ENCODE measurements around the gene IPO13.
A peak's percentile ranks its signal among the peaks of the same experiment; 100 is the strongest.

IPO13 gene, protein sequence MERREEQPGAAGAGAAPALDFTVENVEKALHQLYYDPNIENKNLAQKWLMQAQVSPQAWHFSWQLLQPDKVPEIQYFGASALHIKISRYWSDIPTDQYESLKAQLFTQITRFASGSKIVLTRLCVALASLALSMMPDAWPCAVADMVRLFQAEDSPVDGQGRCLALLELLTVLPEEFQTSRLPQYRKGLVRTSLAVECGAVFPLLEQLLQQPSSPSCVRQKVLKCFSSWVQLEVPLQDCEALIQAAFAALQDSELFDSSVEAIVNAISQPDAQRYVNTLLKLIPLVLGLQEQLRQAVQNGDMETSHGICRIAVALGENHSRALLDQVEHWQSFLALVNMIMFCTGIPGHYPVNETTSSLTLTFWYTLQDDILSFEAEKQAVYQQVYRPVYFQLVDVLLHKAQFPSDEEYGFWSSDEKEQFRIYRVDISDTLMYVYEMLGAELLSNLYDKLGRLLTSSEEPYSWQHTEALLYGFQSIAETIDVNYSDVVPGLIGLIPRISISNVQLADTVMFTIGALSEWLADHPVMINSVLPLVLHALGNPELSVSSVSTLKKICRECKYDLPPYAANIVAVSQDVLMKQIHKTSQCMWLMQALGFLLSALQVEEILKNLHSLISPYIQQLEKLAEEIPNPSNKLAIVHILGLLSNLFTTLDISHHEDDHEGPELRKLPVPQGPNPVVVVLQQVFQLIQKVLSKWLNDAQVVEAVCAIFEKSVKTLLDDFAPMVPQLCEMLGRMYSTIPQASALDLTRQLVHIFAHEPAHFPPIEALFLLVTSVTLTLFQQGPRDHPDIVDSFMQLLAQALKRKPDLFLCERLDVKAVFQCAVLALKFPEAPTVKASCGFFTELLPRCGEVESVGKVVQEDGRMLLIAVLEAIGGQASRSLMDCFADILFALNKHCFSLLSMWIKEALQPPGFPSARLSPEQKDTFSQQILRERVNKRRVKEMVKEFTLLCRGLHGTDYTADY

DNA sequence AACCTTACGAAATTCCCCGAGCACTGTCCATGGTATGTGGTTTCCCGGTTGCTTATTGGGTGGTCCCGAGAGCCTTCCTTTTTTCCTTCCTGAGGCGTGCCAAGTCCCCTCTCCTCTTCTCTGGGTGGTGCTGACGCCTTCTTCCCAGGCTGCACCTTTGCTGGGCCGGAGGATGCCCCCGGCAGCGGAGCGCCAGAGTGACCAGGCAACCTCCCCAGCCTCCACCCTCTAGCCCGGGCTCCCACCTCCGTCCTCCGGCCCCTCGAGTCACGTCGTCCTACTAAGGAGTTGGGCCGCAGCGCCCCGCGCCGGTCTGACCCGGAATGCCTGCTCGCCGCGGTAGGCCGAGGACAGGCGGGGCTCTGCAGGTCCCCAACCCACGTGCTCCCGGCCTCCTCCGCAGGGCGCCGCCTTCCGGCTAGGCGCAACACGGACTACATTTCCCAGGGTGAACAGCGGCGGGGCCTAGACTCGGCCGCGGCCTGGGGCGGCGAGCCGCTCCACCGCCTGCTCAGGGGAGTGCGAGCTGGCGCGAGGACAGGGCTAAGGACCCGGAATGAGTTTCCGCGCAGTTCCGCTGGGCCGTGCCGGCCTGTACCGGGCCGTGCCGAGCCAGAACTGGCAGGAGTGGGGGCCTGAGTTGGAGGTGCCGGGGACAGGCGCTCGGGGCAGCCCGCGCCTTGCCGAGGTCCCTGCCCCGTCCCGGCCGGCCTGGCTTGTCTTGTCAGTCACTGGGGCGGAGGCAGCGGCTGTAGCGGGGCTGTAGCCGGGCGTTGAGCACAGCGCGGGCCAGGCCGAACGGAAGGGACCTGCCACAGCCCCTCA, at the start of gene IPO13:
Gene IPO13, plus strand, starts transcription at position 715 of the 825 bp plus-strand sequence. CDS start 651 bp downstream, outside the sequence.
- peak; percentile 90 to 93 for DNase-seq (ENCODE audit: extremely low read depth in 1 of 2, low read depth in 1 of 2)

GRCh38 chr1:43898981-43899380, 47.8 kb upstream of the IPO13 start:
- DNase-seq (ENCODE audit: extremely low read depth in 1 of 2, low read depth in 1 of 2) = no peak

GRCh38 chr1:43900386-43900785, 46.4 kb upstream of the IPO13 start:
- no peak for DNase-seq (ENCODE audit: extremely low read depth in 1 of 2, low read depth in 1 of 2)

DNA sequence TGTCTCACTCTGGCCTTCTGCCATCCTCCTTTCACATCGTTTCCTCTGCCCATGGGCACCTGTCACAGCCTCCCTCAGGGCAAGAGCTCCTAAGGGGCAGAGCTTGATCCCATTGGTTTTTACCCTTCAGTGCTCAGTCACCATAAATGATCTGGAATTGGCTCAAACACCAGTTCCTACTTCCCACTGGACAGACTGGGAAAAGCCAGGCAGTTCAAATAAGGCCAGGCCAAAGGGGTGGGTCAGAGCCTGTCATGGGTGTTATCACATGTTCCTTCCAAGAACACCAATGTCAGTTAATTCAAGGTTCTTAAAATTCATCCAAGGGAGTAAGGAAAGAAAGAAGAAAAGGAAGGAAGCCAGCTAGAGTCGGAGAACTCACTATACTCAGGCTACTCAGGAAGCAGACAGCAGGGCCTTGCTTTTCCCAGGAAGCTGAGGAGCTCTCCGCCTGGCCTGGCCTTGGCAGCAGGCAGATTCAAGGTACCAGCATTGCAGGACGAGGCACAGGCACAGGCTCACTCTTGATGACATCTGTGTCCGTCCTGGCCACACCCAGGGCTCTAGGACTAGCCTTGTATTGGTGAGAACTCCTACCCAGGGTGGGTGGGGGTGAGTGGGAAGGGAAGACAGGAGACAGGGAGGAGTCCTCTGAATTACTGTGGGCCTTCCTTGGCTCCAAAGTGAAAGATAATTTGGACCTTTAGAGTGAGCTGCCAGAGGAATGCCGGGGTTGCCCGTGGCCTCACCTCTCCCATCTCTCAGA, 45.4 kb upstream of the IPO13 start:
- DNase-seq (ENCODE audit: extremely low read depth in 1 of 2, low read depth in 1 of 2) = no peak

- DNase-seq (ENCODE audit: extremely low read depth in 1 of 2, low read depth in 1 of 2) = no peak
These were observed 44.5 kb upstream of the IPO13 start for GRCh38 chr1:43902058-43902831.

DNA sequence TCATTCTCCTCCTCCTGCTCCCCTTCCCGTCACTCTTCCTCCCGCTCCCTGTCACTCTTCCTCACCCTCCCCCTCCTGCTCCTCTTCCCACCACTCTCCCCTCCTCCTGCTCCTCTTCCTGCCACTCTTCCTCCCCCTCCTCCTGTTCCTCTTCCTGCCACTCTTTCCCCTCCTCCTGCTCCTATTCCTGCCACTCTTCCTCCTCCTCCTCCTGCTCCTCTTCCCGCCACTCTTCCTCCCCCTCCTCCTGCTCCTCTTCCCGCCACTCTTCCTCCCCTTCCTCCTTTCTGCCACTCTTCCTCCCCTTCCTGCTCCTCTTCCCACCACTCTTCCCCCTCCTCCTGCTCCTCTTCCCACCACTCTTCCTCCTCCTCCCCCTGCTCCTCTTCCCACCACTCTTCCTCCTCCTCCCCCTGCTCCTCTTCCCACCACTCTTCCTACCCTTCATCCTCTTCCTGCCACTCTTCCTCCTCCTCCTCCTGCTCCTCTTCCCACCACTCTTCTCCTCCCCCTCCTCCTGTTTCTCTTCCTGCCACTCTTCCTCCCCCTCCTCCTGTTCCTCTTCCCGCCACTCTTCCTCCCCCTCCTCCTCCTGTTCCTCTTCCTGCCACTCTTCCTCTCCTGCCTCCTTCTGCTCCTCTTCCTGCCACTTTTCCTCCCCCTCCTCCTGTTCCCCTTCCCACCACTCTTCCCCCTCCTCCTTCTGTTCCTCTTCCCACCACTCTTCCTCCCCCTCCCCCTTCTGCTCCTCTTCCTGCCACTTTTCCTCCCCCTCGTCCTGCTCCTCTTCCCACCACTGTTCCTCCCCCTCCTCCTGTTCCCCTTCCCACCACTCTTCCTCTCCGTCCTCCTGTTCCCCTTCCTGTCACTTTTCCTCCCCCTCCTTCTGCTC, 41.8 kb upstream of the IPO13 start:
- DNase-seq (ENCODE audit: extremely low read depth in 1 of 2, low read depth in 1 of 2) = no peak

DNA sequence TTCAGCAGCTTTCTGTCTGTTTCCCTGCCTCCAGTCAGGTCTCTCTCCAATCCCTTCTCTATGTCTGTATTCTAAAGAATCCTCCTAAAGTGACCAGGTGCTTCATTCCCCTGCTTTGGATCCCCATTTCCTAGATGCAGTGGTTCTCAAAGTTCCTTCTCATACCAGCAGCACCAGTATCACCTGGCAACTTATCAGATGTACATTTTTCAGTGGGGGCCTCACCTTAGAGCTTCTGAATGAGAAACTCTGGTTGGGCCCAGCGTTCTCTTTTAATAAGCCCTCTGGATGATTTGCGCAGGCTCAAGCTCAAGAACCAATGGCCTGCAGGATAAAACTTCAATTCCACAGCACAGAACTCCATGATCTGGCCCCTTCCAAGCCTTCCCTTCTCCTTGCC, 38.5 kb upstream of the IPO13 start:
- no peak for DNase-seq (ENCODE audit: extremely low read depth in 1 of 2, low read depth in 1 of 2)

- no peak for DNase-seq (ENCODE audit: extremely low read depth in 1 of 2, low read depth in 1 of 2)
These were observed 37.9 kb upstream of the IPO13 start for GRCh38 chr1:43908858-43909257.

DNA sequence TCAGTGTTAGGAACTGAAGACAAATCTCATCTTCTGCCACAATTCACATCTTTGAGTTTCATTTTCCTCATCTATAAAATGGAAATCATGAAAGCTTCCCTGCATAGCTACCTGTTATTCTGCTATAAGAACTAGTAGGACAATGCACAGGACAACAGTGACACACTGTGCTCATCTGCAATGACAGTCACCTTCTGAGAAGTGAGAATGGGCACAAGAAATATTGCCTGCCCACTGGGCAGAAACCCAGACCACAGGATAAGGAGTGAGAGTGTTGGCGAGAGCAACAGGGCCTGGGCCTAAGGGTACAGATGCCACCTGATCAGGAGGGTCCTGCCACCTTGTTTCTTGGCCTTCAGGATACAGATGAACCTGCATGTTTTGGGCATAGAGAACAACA, 36.4 kb upstream of the IPO13 start:
- no peak for DNase-seq (ENCODE audit: extremely low read depth in 1 of 2, low read depth in 1 of 2)

DNA sequence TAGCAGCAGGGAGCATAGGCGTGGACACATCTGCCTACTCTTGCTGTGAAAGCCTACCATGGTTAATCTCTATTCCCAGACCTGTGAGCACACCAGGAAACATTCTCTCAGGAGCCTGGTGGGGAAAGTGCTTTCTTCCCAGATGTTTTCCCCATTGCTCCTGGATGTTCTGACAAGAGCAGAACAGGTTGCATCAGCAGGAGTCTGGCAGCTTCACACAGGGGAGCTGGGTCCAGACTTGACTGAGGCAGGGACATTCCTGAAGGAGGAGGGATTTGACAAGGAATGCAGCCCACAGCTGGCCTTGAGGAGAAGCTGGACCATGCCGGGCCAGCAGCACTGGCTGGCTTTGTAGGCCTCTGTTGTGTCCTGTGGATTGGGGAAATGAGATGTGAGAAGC, 34.1 kb upstream of the IPO13 start:
- no peak for DNase-seq (ENCODE audit: extremely low read depth in 1 of 2, low read depth in 1 of 2)

DNA sequence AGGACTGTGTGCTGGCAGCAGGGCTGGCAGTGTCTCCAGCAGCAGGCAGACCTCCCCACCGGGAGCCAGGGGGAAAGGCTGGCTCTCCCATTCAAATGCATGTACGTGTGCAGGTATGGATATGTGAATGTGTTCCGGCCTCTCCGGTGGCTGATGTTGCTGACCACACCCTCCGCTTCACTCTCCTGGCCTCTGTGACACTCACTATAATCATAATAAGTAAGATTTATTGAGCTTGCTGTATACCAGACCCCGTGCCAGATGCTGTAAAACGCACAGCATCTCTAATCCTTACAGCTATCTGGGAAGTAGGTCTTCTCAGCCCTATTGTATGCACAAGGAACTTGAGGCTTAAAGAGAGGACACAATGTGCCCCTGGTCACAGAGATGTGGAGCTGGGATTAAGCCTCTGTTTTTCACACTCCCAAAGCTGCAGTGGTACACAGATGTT, 33.7 kb upstream of the IPO13 start:
- no peak for DNase-seq (ENCODE audit: extremely low read depth in 1 of 2, low read depth in 1 of 2)

DNA sequence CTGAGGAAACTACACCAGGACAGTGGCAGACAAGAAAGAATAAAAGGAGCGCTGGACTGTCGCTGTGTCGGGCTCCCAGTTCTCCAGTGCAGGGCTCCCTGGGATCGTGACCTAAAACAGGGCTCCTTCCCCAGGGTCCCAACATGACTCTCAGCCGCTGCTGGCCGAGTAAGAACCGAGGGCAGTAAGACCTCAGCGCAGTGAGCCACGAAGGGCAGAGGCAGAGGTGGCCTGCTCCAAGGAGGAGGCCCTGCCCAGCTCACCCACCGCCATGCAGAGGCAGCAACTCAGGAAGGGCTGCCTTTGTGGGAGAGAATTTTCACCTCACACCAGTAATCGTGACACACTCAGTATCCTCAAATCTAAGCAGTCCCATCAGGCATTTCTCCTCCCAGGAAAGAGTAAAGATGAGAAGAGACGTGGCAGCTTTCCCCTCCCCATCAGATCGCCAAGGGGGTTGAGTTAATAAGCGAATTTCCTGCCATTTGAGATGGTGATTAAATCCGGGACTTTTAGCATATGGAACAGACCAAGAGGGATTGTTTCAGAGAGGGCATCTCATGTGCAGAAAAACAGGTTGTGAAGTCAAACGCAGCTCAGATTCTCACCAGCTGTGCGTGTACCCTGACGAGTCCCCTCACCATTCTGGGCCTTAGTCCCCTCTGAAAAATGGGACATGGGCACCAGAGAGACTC, 32.9 kb upstream of the IPO13 start:
- DNase-seq (ENCODE audit: extremely low read depth in 1 of 2, low read depth in 1 of 2) = no peak

DNA sequence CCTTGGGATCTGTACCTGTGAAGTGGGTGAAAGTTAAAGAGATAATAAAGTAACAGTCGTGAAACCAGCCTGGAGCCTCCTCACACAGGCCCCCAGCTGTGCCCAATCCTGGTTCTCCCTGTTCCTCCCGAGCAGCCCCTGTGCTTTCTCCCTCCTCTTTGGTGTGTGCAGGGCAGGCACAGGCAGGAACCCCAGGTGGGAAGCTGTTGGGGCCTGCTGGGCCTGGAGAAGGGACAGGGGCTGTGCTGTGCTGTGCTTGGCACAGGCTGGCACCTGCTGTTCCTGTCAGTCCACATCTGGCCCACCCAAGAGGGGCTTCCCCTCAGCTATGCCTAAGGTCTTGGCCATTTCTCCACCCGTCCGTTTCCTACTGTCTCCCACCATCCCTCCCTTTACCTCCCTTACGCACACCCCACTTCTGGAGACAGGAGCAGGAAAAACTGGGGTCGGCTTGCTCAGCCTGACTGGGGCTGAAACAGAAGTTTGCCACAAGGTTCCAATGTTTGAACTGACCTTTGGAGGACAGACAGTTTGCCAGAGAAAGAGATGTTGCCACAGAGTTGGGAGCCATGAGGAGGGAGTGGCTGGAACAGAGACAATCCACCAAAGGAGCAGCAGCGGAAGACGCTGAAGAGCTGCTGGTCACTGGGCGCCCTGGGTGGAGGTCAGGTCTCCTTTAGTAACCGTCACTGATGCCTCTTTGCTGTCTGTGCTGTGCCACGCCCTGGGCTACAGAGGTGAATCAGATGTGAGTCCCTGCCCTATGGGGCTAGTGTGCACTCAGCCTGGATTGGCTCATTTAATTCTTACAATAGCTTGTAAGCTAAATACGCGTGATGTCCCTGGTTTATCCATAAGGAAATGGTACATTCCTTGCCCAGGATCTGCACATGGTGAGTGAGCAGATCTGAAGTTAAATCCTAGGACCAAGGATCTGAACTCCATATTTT, 31.9 kb upstream of the IPO13 start:
- DNase-seq (ENCODE audit: extremely low read depth in 1 of 2, low read depth in 1 of 2) = no peak

GRCh38 chr1:43919906-43920305, 26.8 kb upstream of the IPO13 start:
- no peak for DNase-seq (ENCODE audit: extremely low read depth in 1 of 2, low read depth in 1 of 2)

- no peak for DNase-seq (ENCODE audit: extremely low read depth in 1 of 2, low read depth in 1 of 2)
These were observed 25.7 kb upstream of the IPO13 start for GRCh38 chr1:43921022-43921421.

DNA sequence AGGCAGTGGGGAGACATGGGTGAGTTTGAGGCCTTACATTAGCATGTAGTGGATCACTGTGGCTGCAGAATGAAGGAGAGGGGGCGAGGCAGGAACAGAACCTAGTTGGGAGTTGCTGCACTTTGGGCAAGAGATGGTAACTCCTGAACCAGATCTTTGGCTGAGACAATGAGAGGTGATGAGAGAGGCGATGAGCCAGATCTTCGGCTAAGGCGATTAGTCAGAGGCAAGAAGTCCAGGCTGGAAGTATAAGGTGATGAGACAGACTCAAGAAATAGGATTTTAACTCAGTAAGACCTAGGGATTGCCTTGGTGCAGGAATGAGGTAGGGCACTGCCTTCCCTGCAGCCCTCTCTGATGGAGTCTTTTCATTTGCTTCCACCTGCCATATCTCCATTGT, 22.2 kb upstream of the IPO13 start:
- DNase-seq (ENCODE audit: extremely low read depth in 1 of 2, low read depth in 1 of 2) = no peak

- DNase-seq (ENCODE audit: extremely low read depth in 1 of 2, low read depth in 1 of 2) = no peak
These were observed 20.9 kb upstream of the IPO13 start for GRCh38 chr1:43925846-43926245.
